ENCODE measurements around the gene PCSK5. TPM values are rescaled to one million over a fixed set of nuclear protein-coding genes. Genes with fewer than 3 reads are reported as not detected.

PCSK5 gene
- total RNA-seq, 1 experiment from 2014 or later = 6.9 TPM

- no peak for ATAC-seq
- intact Hi-C loops (cut with micrococcal nuclease) = no loop called here
- POLR2A ChIA-PET = no interaction called here
Measured at GRCh38 chr9:75878488-75878860, 12.0 kb upstream of the PCSK5 start.

More at GRCh38 chr9:75878488-75878860, 12.0 kb upstream of the PCSK5 start:
- Histone ChIP-seq H4K20me1 (ENCODE audit: insufficient read depth) (no peaks in the 10 kb centered on the region), H3K79me2 (ENCODE audit: insufficient read depth, low read length) (no peaks in the 10 kb centered on the region), H3K9me2 (ENCODE audit: insufficient read depth) (no peaks in the 10 kb centered on the region), H3K27ac (ENCODE audit: low read depth, low read length) (no peak overlapping the region), H3K9me3 (ENCODE audit: control insufficient read depth in 1 of 2, insufficient read depth in 1 of 2, low read depth in 1 of 2, low read length in 2 of 2) (no peaks in the 10 kb centered on the region), H3K27me3 (ENCODE audit: insufficient read depth, low read length) (no peaks in the 10 kb centered on the region), H3K9ac (ENCODE audit: low read length) (no peak overlapping the region), H3K4me2 (ENCODE audit: low read length) (no peak overlapping the region), H2AFZ (ENCODE audit: low read depth, low read length, poor library complexity, severe bottlenecking) (no peak overlapping the region), H3K36me3 (ENCODE audit: control insufficient read depth in 1 of 2, insufficient read depth in 2 of 2, low read length in 2 of 2) (no peaks in the 10 kb centered on the region), H3K4me3 (replicated peaks in 1 of 2; ENCODE audit: low read depth in 1 of 2, low read length in 2 of 2) (no peak overlapping the region), H3K4me1 (ENCODE audit: control insufficient read depth in 1 of 2, insufficient read depth in 2 of 2, low read length in 2 of 2) (no peaks in the 10 kb centered on the region)
- BruUV-seq (replicated peaks) = no TSS peak
- no peak for DNase-seq (ENCODE audit: low read depth, low spot score)
- CTCF ChIA-PET = interaction anchor here (1.4 kb wide), 1 partner anchor 12 kb away, joined by 7 read pairs; no protein-coding TSS in a partner anchor
- RAD21 ChIA-PET (ENCODE audit: low non-redundant PET in 1 of 2, low total read pairs in 2 of 2, uncharacterized antibody in 2 of 2, unreplicated experiment in 2 of 2) = no interaction called here
- no peak for TF ChIP-seq EZH2 (IDR thresholded peaks at IDR 0.05)
- TF ChIP-seq ZBTB33 (IDR thresholded peaks at IDR 0.05; ENCODE audit: extremely low read depth, insufficient replicate concordance, low read length) = no peak
- no peak for TF ChIP-seq EGR1 (IDR thresholded peaks at IDR 0.05; ENCODE audit: low read depth)
- TF ChIP-seq SP1 (IDR thresholded peaks at IDR 0.05; ENCODE audit: low read depth) = no peak
- no peak for TF ChIP-seq CEBPB (IDR thresholded peaks at IDR 0.05; ENCODE audit: low read depth)
- TF ChIP-seq YY1 (IDR thresholded peaks at IDR 0.05; ENCODE audit: extremely low read depth, insufficient replicate concordance, low read depth, low read length) = no peak
- TF ChIP-seq POLR2A (IDR thresholded peaks at IDR 0.05; ENCODE audit: borderline replicate concordance, extremely low read depth, insufficient read depth, insufficient read length) = no peak
- TF ChIP-seq TCF7L2 (IDR thresholded peaks at IDR 0.05; ENCODE audit: borderline replicate concordance, extremely low read depth, insufficient read depth, insufficient read length) = no peak
- no peak for TF ChIP-seq REST (IDR thresholded peaks at IDR 0.05; ENCODE audit: low read depth)
- TF ChIP-seq MAX (IDR thresholded peaks at IDR 0.05) = no peak
- no peak for TF ChIP-seq EZH2phosphoT487 (IDR thresholded peaks at IDR 0.05; ENCODE audit: borderline replicate concordance)
- no peak for TF ChIP-seq ZFX (IDR thresholded peaks at IDR 0.05)
- no peak for TF ChIP-seq CBX3 (IDR thresholded peaks at IDR 0.05; ENCODE audit: low read depth)
- no peak for TF ChIP-seq CTCF (IDR thresholded peaks at IDR 0.05 in 2 of 3, conservative IDR thresholded peaks at IDR 0.05 in 1 of 3; ENCODE audit: borderline replicate concordance in 1 of 3, insufficient read depth in 1 of 3, low read depth in 2 of 3, low read length in 2 of 3)
- TF ChIP-seq ATF3 (IDR thresholded peaks at IDR 0.05) = no peak
- no peak for TF ChIP-seq JUND (IDR thresholded peaks at IDR 0.05)
- no peak for TF ChIP-seq ZNF274 (IDR thresholded peaks at IDR 0.05; ENCODE audit: low read depth, low read length)
- TF ChIP-seq POLR2AphosphoS5 (IDR thresholded peaks at IDR 0.05; ENCODE audit: low read depth, low read length) = no peak
- TF ChIP-seq SIN3A (IDR thresholded peaks at IDR 0.05; ENCODE audit: low read depth) = no peak
